ENCODE results near the gene STAT1. TPM values are rescaled to one million over a fixed set of nuclear protein-coding genes. Genes with fewer than 3 reads are reported as not detected.

STAT1 gene
- polyA plus RNA-seq, 3 donors from 2014 or later = 79.4 to 121 (median 99.4) TPM

- Mint-ChIP-seq H3K4me3 (no peak overlapping the region), H3K27ac (peak overlapping the region in 1 of 6 donors; percentile 43), H3K9me3 (no peaks in the 10 kb centered on the region), H3K36me3 (no peaks in the 10 kb centered on the region), H3K27me3 (ENCODE audit: low read depth in 3 of 3) (peaks cover 0 to 1% (median 0%) of the 10 kb centered on the region in 3 donors), H3K4me1 (peaks cover 5 to 13% of the 10 kb centered on the region in 2 donors)
- no peak for DNase-seq
These were observed 70.3 kb downstream of the STAT1 start for GRCh38 chr2:190943706-190944105.

DNA sequence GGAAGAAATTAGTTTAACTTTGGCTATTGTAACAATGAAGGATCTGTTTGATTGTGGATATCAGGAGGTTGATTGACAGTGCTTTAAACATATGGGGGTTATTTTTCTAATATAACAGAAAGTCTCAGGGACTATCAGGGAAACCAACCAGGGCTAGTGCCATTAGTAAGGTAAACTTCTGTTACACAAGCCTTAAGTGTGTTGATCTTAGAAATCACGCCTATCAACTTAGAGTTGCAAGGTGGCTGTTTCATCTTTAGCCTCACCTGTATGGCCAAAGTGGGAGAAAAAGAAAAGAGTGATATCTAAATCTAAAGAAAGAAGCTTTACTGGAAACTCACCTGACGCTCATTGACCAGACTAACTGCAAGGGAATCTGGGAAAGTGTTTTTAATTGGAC lies 71.3 kb downstream of the STAT1 start:
- H3K36me3 Mint-ChIP-seq = no peaks in the 10 kb centered on the region

DNA sequence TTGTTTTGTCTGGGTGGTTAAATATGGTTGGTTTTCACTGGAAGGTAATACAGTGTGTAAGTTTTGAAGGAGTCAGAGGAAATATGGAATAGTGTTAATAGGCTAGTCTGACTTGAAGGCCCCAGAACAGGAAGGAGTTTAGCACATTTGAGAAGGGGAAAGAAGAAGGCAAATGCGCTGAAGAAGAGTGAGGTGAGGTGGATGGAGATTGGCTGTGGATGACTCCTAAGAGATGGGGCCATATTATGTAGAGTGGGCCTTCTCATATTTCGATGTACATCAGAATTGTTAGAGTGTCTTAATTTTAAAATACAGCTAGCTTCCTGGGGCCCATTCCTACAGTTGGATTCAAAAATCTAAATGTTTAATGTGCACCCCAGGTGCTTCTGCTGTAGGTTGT lies 72.4 kb downstream of the STAT1 start:
- H3K4me1 Mint-ChIP-seq = peaks cover 3 to 20% of the 10 kb centered on the region in 2 donors

More for the DNA sequence above, 71.3 kb downstream of the STAT1 start:
- no peaks in the 10 kb centered on the region for H3K9me3 Mint-ChIP-seq
- no peak for DNase-seq
- H3K4me3 Mint-ChIP-seq = no peak overlapping the region
- H3K4me1 Mint-ChIP-seq = peaks cover 5 to 13% of the 10 kb centered on the region in 2 donors
- no peak overlapping the region for H3K27ac Mint-ChIP-seq
- H3K27me3 Mint-ChIP-seq (ENCODE audit: low read depth in 3 of 3) = peaks cover 0 to 1% (median 0%) of the 10 kb centered on the region in 3 donors

GRCh38 chr2:190940454-190940853 lies 73.5 kb downstream of the STAT1 start:
- no peaks in the 10 kb centered on the region for H3K36me3 Mint-ChIP-seq
- peak overlapping the region in 2 of 6 donors; percentile 6 to 30 for H3K27ac Mint-ChIP-seq
- no peak overlapping the region for H3K4me3 Mint-ChIP-seq
- H3K4me1 Mint-ChIP-seq = peaks cover 4 to 29% of the 10 kb centered on the region in 2 donors
- peaks cover 0 to 1% (median 0%) of the 10 kb centered on the region in 3 donors for H3K27me3 Mint-ChIP-seq (ENCODE audit: low read depth in 3 of 3)
- H3K9me3 Mint-ChIP-seq = no peaks in the 10 kb centered on the region
- DNase-seq = no peak

More for the DNA sequence above, 72.4 kb downstream of the STAT1 start:
- no peaks in the 10 kb centered on the region for H3K36me3 Mint-ChIP-seq
- no peaks in the 10 kb centered on the region for H3K9me3 Mint-ChIP-seq
- no peak overlapping the region for H3K4me3 Mint-ChIP-seq
- H3K27ac Mint-ChIP-seq = no peak overlapping the region
- H3K27me3 Mint-ChIP-seq (ENCODE audit: low read depth in 3 of 3) = peaks cover 0 to 1% (median 0%) of the 10 kb centered on the region in 3 donors
- DNase-seq = no peak

GRCh38 chr2:190938771-190939335 lies 75.1 kb downstream of the STAT1 start:
- peaks cover 0 to 3% (median 3%) of the 10 kb centered on the region in 3 donors for H3K36me3 Mint-ChIP-seq
- H3K4me3 Mint-ChIP-seq = no peak overlapping the region
- H3K4me1 Mint-ChIP-seq = peaks cover 5 to 27% of the 10 kb centered on the region in 2 donors
- H3K27ac Mint-ChIP-seq = peak overlapping the region in 3 of 6 donors; percentile 6 to 58 (median 7)
- no peaks in the 10 kb centered on the region for H3K27me3 Mint-ChIP-seq (ENCODE audit: low read depth in 3 of 3)
- no peaks in the 10 kb centered on the region for H3K9me3 Mint-ChIP-seq
- no peak for DNase-seq

- no peaks in the 10 kb centered on the region for H3K9me3 Mint-ChIP-seq
- DNase-seq = no peak
- no peak overlapping the region for H3K27ac Mint-ChIP-seq
- peaks cover 5 to 28% of the 10 kb centered on the region in 2 donors for H3K4me1 Mint-ChIP-seq
- no peak overlapping the region for H3K4me3 Mint-ChIP-seq
- peaks cover 10 to 18% (median 13%) of the 10 kb centered on the region in 3 donors for H3K36me3 Mint-ChIP-seq
- no peaks in the 10 kb centered on the region for H3K27me3 Mint-ChIP-seq (ENCODE audit: low read depth in 3 of 3)
These were observed 78.9 kb downstream of the STAT1 start for GRCh38 chr2:190935054-190935453.

GRCh38 chr2:190933361-190933760 lies 80.6 kb downstream of the STAT1 start:
- H3K9me3 Mint-ChIP-seq = no peaks in the 10 kb centered on the region
- DNase-seq = no peak
- H3K27me3 Mint-ChIP-seq (ENCODE audit: low read depth in 3 of 3) = no peaks in the 10 kb centered on the region
- peaks cover 5 to 22% of the 10 kb centered on the region in 2 donors for H3K4me1 Mint-ChIP-seq
- H3K4me3 Mint-ChIP-seq = no peak overlapping the region
- H3K36me3 Mint-ChIP-seq = peaks cover 10 to 27% (median 14%) of the 10 kb centered on the region in 3 donors
- no peak overlapping the region for H3K27ac Mint-ChIP-seq

DNA sequence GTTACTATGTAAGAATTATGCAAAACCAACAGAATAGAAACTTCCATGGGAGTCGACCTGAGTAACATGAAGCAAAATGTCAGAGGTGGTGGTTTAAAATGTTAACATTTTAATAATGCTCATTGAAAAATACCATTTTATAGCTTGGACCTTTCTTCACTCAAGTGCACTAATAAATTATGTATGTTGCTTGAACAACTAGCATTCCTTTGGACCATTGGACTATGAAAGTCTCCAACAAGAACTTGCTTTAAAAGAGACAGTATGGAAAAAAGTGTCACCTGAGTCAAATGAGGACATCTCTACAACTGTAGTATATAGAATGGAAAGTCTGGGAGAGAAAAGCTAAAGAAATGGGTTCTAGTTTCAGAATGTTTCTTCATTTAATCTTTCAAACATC lies 81.5 kb downstream of the STAT1 start:
- H3K27ac Mint-ChIP-seq = peak overlapping the region in 1 of 6 donors; percentile 1
- peaks cover 10 to 30% (median 14%) of the 10 kb centered on the region in 3 donors for H3K36me3 Mint-ChIP-seq

DNA sequence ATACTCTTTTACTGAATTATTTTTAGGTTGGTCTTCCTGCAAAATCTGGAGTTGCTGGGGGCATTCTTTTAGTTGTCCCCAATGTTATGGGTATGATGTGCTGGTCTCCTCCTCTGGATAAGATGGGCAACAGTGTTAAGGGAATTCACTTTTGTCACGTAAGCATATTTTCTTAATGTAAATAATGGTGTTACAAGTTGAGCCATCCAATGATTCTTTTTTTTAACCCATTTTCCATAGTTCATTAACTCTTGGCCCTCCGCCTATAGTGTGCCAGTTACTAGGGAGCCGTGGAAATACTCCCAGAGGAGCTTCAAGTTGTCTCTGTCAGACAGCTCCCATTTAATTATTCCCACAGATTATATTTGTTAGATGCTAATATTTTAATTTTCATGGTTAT lies 83.6 kb downstream of the STAT1 start:
- Mint-ChIP-seq H3K9me3 (no peaks in the 10 kb centered on the region), H3K27me3 (ENCODE audit: low read depth in 3 of 3) (no peaks in the 10 kb centered on the region), H3K4me3 (no peak overlapping the region), H3K27ac (peak overlapping the region in 1 of 6 donors; percentile 44), H3K36me3 (peaks cover 13 to 34% (median 19%) of the 10 kb centered on the region in 3 donors), H3K4me1 (peaks cover 2 to 11% of the 10 kb centered on the region in 2 donors)
- DNase-seq = no peak

More for the DNA sequence above, 81.5 kb downstream of the STAT1 start:
- no peak for DNase-seq
- Mint-ChIP-seq H3K27me3 (ENCODE audit: low read depth in 3 of 3) (no peaks in the 10 kb centered on the region), H3K4me1 (peaks cover 5 to 22% of the 10 kb centered on the region in 2 donors), H3K9me3 (no peaks in the 10 kb centered on the region), H3K4me3 (no peak overlapping the region)

- Mint-ChIP-seq H3K27me3 (ENCODE audit: low read depth in 3 of 3) (no peaks in the 10 kb centered on the region), H3K27ac (peak overlapping the region in 3 of 6 donors; percentile 30 to 58 (median 44)), H3K9me3 (no peaks in the 10 kb centered on the region), H3K36me3 (peaks cover 13 to 37% (median 22%) of the 10 kb centered on the region in 3 donors), H3K4me3 (no peak overlapping the region), H3K4me1 (peaks cover 2 to 11% of the 10 kb centered on the region in 2 donors)
- DNase-seq = no peak
These were observed 84.1 kb downstream of the STAT1 start for GRCh38 chr2:190929919-190930318.

DNA sequence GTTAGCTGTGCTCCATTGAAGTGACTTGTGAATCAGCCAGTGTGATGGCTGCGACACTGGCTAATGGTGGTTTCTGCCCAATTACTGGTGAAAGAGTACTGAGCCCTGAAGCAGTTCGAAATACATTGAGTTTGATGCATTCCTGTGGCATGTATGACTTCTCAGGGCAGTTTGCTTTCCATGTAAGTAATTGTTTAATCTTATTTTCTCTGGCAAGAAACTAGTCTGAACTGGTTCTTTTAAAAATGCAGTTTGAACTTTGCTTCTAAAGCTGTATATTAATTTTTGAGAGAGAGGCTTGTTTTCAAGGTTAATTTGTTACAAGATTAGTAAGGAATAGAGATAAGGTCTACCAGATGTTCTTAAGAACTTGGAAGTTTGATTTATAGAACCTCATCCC lies 86.7 kb downstream of the STAT1 start:
- H3K36me3 Mint-ChIP-seq = peaks cover 18 to 44% (median 26%) of the 10 kb centered on the region in 3 donors
- no peak for DNase-seq
- no peak overlapping the region for H3K4me3 Mint-ChIP-seq
- H3K4me1 Mint-ChIP-seq = peaks cover 8 to 18% of the 10 kb centered on the region in 2 donors
- H3K9me3 Mint-ChIP-seq = no peaks in the 10 kb centered on the region
- no peaks in the 10 kb centered on the region for H3K27me3 Mint-ChIP-seq (ENCODE audit: low read depth in 3 of 3)
- H3K27ac Mint-ChIP-seq = peak overlapping the region in 3 of 6 donors; percentile 40 to 66 (median 57)

DNA sequence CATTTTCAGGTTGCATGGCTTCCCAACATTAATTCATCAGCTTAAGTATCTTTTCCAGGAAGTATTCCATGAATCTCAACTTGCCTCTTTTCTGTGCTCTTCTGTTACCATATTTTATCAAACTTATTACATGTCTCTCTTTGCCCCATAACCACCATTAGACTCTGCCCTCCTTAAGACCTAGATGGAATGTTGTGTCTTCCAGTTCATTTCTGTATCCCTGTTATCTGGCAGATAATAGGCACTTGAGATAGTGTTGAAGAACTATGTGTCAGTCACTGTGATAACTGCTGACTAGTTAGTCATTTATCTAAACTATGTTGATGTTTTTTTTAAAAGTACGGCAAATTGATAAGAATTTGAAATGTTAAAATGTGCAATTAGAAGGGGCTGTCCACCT lies 91.6 kb downstream of the STAT1 start:
- no peak overlapping the region for H3K4me3 Mint-ChIP-seq
- H3K9me3 Mint-ChIP-seq = no peaks in the 10 kb centered on the region
- H3K27ac Mint-ChIP-seq = peak overlapping the region in 4 of 6 donors; percentile 13 to 76 (median 18)
- H3K4me1 Mint-ChIP-seq = peaks cover 8 to 35% of the 10 kb centered on the region in 2 donors
- no peaks in the 10 kb centered on the region for H3K27me3 Mint-ChIP-seq (ENCODE audit: low read depth in 3 of 3)
- DNase-seq = no peak
- peaks cover 13 to 38% (median 26%) of the 10 kb centered on the region in 3 donors for H3K36me3 Mint-ChIP-seq

GRCh38 chr2:190920085-190920484 lies 93.9 kb downstream of the STAT1 start:
- Mint-ChIP-seq H3K4me1 (peaks cover 8 to 42% of the 10 kb centered on the region in 2 donors), H3K9me3 (no peaks in the 10 kb centered on the region), H3K27ac (no peak overlapping the region), H3K4me3 (no peak overlapping the region), H3K27me3 (ENCODE audit: low read depth in 3 of 3) (no peaks in the 10 kb centered on the region), H3K36me3 (peaks cover 13 to 45% (median 27%) of the 10 kb centered on the region in 3 donors)
- no peak for DNase-seq

Data from immature natural killer cell (primary cell).